ENCODE measurements around the gene SAMSN1.

The SAMSN1 gene

DNA sequence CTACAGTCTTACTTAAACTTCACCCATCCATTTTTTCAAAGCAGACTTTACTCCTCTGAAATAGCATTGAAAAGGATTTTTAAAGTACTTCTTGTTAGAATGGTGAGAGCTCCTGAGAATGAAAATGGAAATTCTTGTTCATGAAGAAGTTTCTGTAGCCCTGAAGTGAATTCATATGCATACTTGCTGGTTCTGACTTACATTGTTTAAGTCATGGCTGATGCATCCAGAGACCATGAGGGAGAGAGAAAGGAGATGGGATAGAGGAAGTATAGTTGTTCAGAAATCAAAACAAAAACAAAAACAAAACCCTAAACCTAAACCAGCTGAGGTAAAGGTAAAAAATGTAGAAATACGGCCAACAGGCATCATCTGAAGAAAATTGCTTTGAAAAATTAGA is 27.1 kb upstream of the SAMSN1 start:
- Histone ChIP-seq H3K9ac (no peak overlapping the region), H3K9me3 (ENCODE audit: control insufficient read depth, low read length) (no peaks in the 10 kb centered on the region), H3K27ac (no peak overlapping the region), H3K4me2 (ENCODE audit: low read length) (no peak overlapping the region), H3K4me1 (no peaks in the 10 kb centered on the region), H3K36me3 (ENCODE audit: control insufficient read depth, insufficient read depth, low read length) (no peaks in the 10 kb centered on the region), H2AFZ (no peak overlapping the region), H3K4me3 (ENCODE audit: low read depth, low read length) (no peak overlapping the region), H3K27me3 (ENCODE audit: control insufficient read depth, insufficient read depth, low read length) (no peaks in the 10 kb centered on the region), H3K79me2 (no peaks in the 10 kb centered on the region)
- TF ChIP-seq, protein P1, sequence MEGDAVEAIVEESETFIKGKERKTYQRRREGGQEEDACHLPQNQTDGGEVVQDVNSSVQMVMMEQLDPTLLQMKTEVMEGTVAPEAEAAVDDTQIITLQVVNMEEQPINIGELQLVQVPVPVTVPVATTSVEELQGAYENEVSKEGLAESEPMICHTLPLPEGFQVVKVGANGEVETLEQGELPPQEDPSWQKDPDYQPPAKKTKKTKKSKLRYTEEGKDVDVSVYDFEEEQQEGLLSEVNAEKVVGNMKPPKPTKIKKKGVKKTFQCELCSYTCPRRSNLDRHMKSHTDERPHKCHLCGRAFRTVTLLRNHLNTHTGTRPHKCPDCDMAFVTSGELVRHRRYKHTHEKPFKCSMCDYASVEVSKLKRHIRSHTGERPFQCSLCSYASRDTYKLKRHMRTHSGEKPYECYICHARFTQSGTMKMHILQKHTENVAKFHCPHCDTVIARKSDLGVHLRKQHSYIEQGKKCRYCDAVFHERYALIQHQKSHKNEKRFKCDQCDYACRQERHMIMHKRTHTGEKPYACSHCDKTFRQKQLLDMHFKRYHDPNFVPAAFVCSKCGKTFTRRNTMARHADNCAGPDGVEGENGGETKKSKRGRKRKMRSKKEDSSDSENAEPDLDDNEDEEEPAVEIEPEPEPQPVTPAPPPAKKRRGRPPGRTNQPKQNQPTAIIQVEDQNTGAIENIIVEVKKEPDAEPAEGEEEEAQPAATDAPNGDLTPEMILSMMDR (IDR thresholded peaks at IDR 0.05), result no peak

DNA sequence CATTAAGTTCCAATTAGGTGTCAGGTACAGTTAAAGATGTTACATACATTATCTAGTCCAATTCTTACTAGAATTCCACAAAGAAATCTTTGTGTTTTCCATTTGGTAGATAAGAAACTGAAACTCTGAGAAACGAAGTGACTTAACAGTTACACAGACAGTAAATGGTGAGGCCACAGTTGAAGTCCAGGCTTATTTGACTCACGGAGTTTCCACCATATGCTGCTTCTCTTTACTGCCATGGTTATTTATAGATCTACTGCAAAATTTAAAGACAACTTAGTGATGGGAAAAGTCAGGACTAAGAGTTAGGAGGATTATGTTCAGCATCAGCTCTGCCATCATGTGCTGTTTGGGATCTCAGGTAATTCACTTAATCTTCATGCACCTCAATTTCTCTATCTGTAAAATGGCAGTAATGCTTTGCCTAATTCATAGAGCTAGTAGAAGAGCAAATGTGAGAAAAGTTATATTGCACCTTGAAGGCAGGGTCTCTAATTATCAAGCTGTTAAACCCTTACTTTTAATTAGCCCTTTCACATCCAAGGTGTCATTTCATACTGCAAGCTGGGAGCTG is 26.2 kb upstream of the SAMSN1 start:
- H3K27me3 ChIP-seq (ENCODE audit: control insufficient read depth, insufficient read depth, low read length), result no peaks in the 10 kb centered on the region
- no peak overlapping the region for H3K4me2 ChIP-seq (ENCODE audit: low read length)
- H3K27ac ChIP-seq, result no peak overlapping the region
- no peaks in the 10 kb centered on the region for H3K36me3 ChIP-seq (ENCODE audit: control insufficient read depth, insufficient read depth, low read length)
- no peak overlapping the region for H2AFZ ChIP-seq
- H3K4me3 ChIP-seq (ENCODE audit: low read depth, low read length), result no peak overlapping the region
- TF ChIP-seq, protein P1 (IDR thresholded peaks at IDR 0.05), result no peak
- no peaks in the 10 kb centered on the region for H3K79me2 ChIP-seq
- no peaks in the 10 kb centered on the region for H3K4me1 ChIP-seq
- no peaks in the 10 kb centered on the region for H3K9me3 ChIP-seq (ENCODE audit: control insufficient read depth, low read length)
- H3K9ac ChIP-seq, result no peak overlapping the region

DNA sequence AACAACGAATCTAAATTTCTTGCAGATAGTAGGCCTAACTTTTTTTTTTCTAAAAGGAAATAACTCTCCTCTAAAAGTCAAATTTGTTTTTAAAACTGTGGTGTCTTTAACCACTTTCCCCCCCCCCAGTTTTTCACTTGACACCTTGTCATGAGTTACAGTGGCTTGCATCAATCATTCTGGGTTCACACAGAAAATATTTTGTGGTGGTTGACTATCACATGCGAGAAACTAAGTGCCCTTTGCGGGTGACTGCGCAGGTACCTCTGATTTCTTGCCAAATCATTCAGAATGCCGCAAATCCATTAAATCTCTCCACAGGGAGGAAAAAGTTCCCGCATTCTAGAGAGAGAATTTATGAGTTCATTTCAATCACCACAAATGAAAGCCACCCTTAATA is 23.8 kb upstream of the SAMSN1 start:
- no peak overlapping the region for H3K27ac ChIP-seq
- H3K79me2 ChIP-seq, result no peaks in the 10 kb centered on the region
- H3K4me2 ChIP-seq (ENCODE audit: low read length), result no peak overlapping the region
- H3K9me3 ChIP-seq (ENCODE audit: control insufficient read depth, low read length), result no peaks in the 10 kb centered on the region
- H3K4me3 ChIP-seq (ENCODE audit: low read depth, low read length), result no peak overlapping the region
- no peaks in the 10 kb centered on the region for H3K27me3 ChIP-seq (ENCODE audit: control insufficient read depth, insufficient read depth, low read length)
- no peak overlapping the region for H2AFZ ChIP-seq
- TF ChIP-seq, protein P1 (IDR thresholded peaks at IDR 0.05), result no peak
- no peaks in the 10 kb centered on the region for H3K36me3 ChIP-seq (ENCODE audit: control insufficient read depth, insufficient read depth, low read length)
- H3K4me1 ChIP-seq, result no peaks in the 10 kb centered on the region
- H3K9ac ChIP-seq, result no peak overlapping the region

DNA sequence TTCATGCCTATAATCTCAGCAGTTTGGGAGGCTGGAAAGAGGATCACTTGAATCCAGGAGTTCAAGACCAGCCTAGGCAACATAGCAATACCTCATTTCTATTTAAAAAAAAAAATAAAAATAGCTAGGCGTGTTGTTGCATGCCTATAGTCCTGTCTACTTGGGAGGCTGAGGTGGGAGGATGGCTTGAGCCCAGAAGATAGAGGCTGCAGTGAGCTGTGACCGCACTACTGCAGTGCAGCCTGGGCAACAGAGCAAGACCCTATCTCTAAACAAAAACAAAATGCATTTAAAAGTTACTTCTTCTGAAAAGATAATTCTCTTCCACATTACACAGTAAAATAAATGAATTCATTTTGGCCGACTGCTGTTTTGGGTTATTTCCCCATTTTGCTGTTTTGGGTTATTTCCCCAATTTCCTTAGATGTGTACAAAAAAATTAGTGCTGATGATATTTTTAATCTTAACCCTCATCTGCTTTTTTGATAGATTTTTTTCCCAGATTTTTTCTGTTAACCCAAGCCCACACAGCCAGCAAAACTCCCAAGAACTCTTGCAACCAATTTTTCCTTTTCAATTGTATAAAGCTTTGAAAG is 23.0 kb upstream of the SAMSN1 start:
- Histone ChIP-seq H3K4me3 (ENCODE audit: low read depth, low read length) (no peak overlapping the region), H3K9ac (no peak overlapping the region)
- TF ChIP-seq, protein P1 (IDR thresholded peaks at IDR 0.05), result no peak

More for the DNA sequence above, 23.0 kb upstream of the SAMSN1 start:
- Histone ChIP-seq H3K9me3 (ENCODE audit: control insufficient read depth, low read length) (no peaks in the 10 kb centered on the region), H3K27ac (no peak overlapping the region), H3K4me2 (ENCODE audit: low read length) (no peak overlapping the region), H3K36me3 (ENCODE audit: control insufficient read depth, insufficient read depth, low read length) (no peaks in the 10 kb centered on the region), H2AFZ (no peak overlapping the region), H3K27me3 (ENCODE audit: control insufficient read depth, insufficient read depth, low read length) (no peaks in the 10 kb centered on the region), H3K4me1 (no peaks in the 10 kb centered on the region), H3K79me2 (no peaks in the 10 kb centered on the region)

Measured in parathyroid adenoma (tissue), 2 donors.